H7 (cell line): ENCODE data around the gene TLCD5. TPM values are rescaled to one million over a fixed set of nuclear protein-coding genes. Genes with fewer than 3 reads are reported as not detected.

Experiments
- DNase-seq: peaks from one replicate; pipeline ENCODE4 v3.0.0; 2012
- H3K27me3 ChIP-seq: 2 replicates; pipeline ENCODE4 v1.6.0; 2011; ENCODE audit warnings: mild to moderate bottlenecking, low read length; ENCODE audit not compliant: control insufficient read depth, insufficient read depth
- H3K36me3 ChIP-seq: replicated peaks from 2 replicates; pipeline ENCODE4 v1.5.1; 2011; ENCODE audit warnings: low read length; ENCODE audit not compliant: control insufficient read depth, insufficient read depth
- H3K4me3 ChIP-seq: 2 replicates; pipeline ENCODE4 v1.5.1; 2011; ENCODE audit warnings: low read depth, mild to moderate bottlenecking, control low read depth, low read length, moderate library complexity; ENCODE audit not compliant: insufficient read depth
- total RNA-seq: library from RNA; depleted of rRNA; stranded (reverse); fragments of >200 nt; shearing (Covaris generic); gene quantifications from 2 replicates; pipeline ENCODE4 v1.2.3, GENCODE V29; 2014

The TLCD5 gene
- total RNA-seq, 1 experiment from 2014 or later = 14.3 TPM

GRCh38 chr11:120298461-120298860 is 26.6 kb upstream of the TLCD5 start:
- no peaks in the 10 kb centered on the region for H3K36me3 ChIP-seq
- no peak for DNase-seq
- no peaks in the 10 kb centered on the region for H3K27me3 ChIP-seq
- no peak overlapping the region for H3K4me3 ChIP-seq

- DNase-seq = no peak
- Histone ChIP-seq H3K27me3 (no peaks in the 10 kb centered on the region), H3K36me3 (no peaks in the 10 kb centered on the region), H3K4me3 (no peak overlapping the region)
Observed at GRCh38 chr11:120302001-120302805, 22.9 kb upstream of the TLCD5 start.

GRCh38 chr11:120303004-120303637 is 22.0 kb upstream of the TLCD5 start:
- Histone ChIP-seq H3K4me3 (no peak overlapping the region), H3K27me3 (no peaks in the 10 kb centered on the region), H3K36me3 (no peaks in the 10 kb centered on the region)
- peak; percentile 72 for DNase-seq

GRCh38 chr11:120304526-120304925 is 20.6 kb upstream of the TLCD5 start:
- Histone ChIP-seq H3K36me3 (no peaks in the 10 kb centered on the region), H3K4me3 (no peak overlapping the region), H3K27me3 (no peaks in the 10 kb centered on the region)
- DNase-seq = no peak

GRCh38 chr11:120305286-120305685 is 19.8 kb upstream of the TLCD5 start:
- Histone ChIP-seq H3K36me3 (no peaks in the 10 kb centered on the region), H3K27me3 (no peaks in the 10 kb centered on the region), H3K4me3 (no peak overlapping the region)
- DNase-seq = no peak

- Histone ChIP-seq H3K4me3 (no peak overlapping the region), H3K27me3 (no peaks in the 10 kb centered on the region), H3K36me3 (no peaks in the 10 kb centered on the region)
- peak; percentile 82 for DNase-seq
Observed at GRCh38 chr11:120306519-120307242, 18.4 kb upstream of the TLCD5 start.

GRCh38 chr11:120307476-120307875 is 17.6 kb upstream of the TLCD5 start:
- no peaks in the 10 kb centered on the region for H3K36me3 ChIP-seq
- no peak for DNase-seq
- H3K4me3 ChIP-seq = no peak overlapping the region
- H3K27me3 ChIP-seq = no peaks in the 10 kb centered on the region

- no peak for DNase-seq
- Histone ChIP-seq H3K4me3 (no peak overlapping the region), H3K36me3 (no peaks in the 10 kb centered on the region), H3K27me3 (no peaks in the 10 kb centered on the region)
Observed at GRCh38 chr11:120308081-120308480, 17.0 kb upstream of the TLCD5 start.

- Histone ChIP-seq H3K36me3 (no peaks in the 10 kb centered on the region), H3K27me3 (no peaks in the 10 kb centered on the region), H3K4me3 (no peak overlapping the region)
- DNase-seq = no peak
Observed at GRCh38 chr11:120310870-120311269, 14.2 kb upstream of the TLCD5 start.

GRCh38 chr11:120314861-120315260 is 10.2 kb upstream of the TLCD5 start:
- DNase-seq = no peak
- Histone ChIP-seq H3K27me3 (no peaks in the 10 kb centered on the region), H3K4me3 (no peak overlapping the region), H3K36me3 (no peaks in the 10 kb centered on the region)

- DNase-seq = peak; percentile 73
- Histone ChIP-seq H3K36me3 (no peaks in the 10 kb centered on the region), H3K27me3 (no peaks in the 10 kb centered on the region), H3K4me3 (peak overlapping the region; percentile 13; the same call in 1 of the 2 replicates)
Observed at GRCh38 chr11:120316880-120317688, 8.0 kb upstream of the TLCD5 start.

GRCh38 chr11:120317689-120318480 is 7.2 kb upstream of the TLCD5 start:
- no peak overlapping the region for H3K4me3 ChIP-seq
- H3K27me3 ChIP-seq = no peaks in the 10 kb centered on the region
- DNase-seq = no peak
- H3K36me3 ChIP-seq = no peaks in the 10 kb centered on the region

GRCh38 chr11:120318906-120319305 is 6.2 kb upstream of the TLCD5 start:
- no peak overlapping the region for H3K4me3 ChIP-seq
- H3K36me3 ChIP-seq = no peaks in the 10 kb centered on the region
- DNase-seq = no peak
- H3K27me3 ChIP-seq = no peaks in the 10 kb centered on the region

GRCh38 chr11:120326228-120326627 is 1.1 kb downstream of the TLCD5 start:
- no peaks in the 10 kb centered on the region for H3K27me3 ChIP-seq
- DNase-seq = no peak
- H3K36me3 ChIP-seq = peaks cover 10% of the 10 kb centered on the region
- H3K4me3 ChIP-seq = no peak overlapping the region
